A549 (cell line): ENCODE measurements around the gene CADPS2.

ENCODE experiments used
- CHD2 ChIP-seq: fragments of 150-350 bp; IDR thresholded peaks from 2 replicates; pipeline ENCODE4 v1.6.1; 2014; ENCODE audit warnings: low read length; ENCODE audit not compliant: partially characterized antibody
- CHD4 ChIP-seq: fragments of 200-600 bp; sonication (generic); IDR thresholded peaks from 2 replicates; pipeline ENCODE4 v1.6.1; 2016; ENCODE audit warnings: antibody characterized with exemption, mild to moderate bottlenecking, borderline replicate concordance
- MAFK ChIP-seq: fragments of 450-650 bp; IDR thresholded peaks from 2 replicates; pipeline ENCODE4 v1.6.1; 2014; ENCODE audit not compliant: partially characterized antibody
- MYC ChIP-seq: IDR thresholded peaks from 2 replicates; pipeline ENCODE4 v1.6.1; 2012; ENCODE audit warnings: mild to moderate bottlenecking, inconsistent platforms, low read length, improper control_type of control experiment, borderline replicate concordance
- POLR2A ChIP-seq: IDR thresholded peaks from 2 replicates; pipeline ENCODE4 v1.6.1; 2012; ENCODE audit warnings: mild to moderate bottlenecking, low read length
- SMC3 ChIP-seq: fragments of >200 bp; sonication (Bioruptor Twin); formaldehyde crosslinking; IDR thresholded peaks from 3 replicates; pipeline ENCODE4 v1.6.1; 2018; ENCODE audit warnings: inconsistent platforms
- TF ChIP-seq, protein P1 (sequence below): fragments of 200-600 bp; sonication (generic); IDR thresholded peaks from 2 replicates; pipeline ENCODE4 v1.6.1; 2016; ENCODE audit warnings: antibody characterized with exemption, mild to moderate bottlenecking, moderate library complexity
- TF ChIP-seq, protein P2 (sequence below): fragments of >200 bp; sonication (Bioruptor Twin); formaldehyde crosslinking; IDR thresholded peaks from 3 replicates; pipeline ENCODE4 v1.5.1; 2016

DNA sequence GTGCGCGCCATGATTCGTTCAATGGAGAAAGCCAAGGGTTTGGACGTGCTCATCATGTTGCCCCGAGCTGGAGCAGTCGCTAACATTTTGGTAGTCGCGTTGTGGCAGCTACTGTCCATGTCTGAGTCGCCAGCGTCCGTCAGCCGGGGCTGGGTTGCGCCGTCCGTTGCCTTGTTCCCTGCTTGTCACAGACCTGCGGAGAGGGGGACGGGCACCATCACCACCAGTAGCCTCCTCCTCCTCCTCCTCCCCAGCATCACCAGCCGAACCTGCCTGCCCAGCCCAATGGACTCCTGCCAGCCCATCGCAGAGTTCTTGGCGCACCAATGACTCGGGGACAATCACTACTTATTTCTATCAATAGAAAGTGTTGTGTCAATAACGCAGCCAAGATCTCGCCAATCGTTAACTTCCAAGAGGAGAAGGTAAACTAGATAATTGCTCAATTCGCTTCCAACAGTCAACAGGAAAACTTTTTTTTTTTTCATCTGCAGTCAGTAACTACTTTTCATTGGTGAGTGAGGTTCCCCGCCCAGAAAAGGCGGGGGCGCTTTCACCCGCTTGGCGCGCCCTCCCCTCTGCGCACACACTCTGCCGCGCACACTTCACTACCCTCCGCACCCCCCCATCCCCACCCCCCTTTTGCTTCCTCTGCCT, 581.8 kb downstream of the CADPS2 start, which contains the start of gene FEZF1:
- TF ChIP-seq CHD2 (no peak), MYC (no peak), CHD4 (no peak), MAFK (no peak), POLR2A (no peak), SMC3 (no peak)
- TF ChIP-seq, protein P1, sequence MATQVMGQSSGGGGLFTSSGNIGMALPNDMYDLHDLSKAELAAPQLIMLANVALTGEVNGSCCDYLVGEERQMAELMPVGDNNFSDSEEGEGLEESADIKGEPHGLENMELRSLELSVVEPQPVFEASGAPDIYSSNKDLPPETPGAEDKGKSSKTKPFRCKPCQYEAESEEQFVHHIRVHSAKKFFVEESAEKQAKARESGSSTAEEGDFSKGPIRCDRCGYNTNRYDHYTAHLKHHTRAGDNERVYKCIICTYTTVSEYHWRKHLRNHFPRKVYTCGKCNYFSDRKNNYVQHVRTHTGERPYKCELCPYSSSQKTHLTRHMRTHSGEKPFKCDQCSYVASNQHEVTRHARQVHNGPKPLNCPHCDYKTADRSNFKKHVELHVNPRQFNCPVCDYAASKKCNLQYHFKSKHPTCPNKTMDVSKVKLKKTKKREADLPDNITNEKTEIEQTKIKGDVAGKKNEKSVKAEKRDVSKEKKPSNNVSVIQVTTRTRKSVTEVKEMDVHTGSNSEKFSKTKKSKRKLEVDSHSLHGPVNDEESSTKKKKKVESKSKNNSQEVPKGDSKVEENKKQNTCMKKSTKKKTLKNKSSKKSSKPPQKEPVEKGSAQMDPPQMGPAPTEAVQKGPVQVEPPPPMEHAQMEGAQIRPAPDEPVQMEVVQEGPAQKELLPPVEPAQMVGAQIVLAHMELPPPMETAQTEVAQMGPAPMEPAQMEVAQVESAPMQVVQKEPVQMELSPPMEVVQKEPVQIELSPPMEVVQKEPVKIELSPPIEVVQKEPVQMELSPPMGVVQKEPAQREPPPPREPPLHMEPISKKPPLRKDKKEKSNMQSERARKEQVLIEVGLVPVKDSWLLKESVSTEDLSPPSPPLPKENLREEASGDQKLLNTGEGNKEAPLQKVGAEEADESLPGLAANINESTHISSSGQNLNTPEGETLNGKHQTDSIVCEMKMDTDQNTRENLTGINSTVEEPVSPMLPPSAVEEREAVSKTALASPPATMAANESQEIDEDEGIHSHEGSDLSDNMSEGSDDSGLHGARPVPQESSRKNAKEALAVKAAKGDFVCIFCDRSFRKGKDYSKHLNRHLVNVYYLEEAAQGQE: no peak
- TF ChIP-seq, protein P2, sequence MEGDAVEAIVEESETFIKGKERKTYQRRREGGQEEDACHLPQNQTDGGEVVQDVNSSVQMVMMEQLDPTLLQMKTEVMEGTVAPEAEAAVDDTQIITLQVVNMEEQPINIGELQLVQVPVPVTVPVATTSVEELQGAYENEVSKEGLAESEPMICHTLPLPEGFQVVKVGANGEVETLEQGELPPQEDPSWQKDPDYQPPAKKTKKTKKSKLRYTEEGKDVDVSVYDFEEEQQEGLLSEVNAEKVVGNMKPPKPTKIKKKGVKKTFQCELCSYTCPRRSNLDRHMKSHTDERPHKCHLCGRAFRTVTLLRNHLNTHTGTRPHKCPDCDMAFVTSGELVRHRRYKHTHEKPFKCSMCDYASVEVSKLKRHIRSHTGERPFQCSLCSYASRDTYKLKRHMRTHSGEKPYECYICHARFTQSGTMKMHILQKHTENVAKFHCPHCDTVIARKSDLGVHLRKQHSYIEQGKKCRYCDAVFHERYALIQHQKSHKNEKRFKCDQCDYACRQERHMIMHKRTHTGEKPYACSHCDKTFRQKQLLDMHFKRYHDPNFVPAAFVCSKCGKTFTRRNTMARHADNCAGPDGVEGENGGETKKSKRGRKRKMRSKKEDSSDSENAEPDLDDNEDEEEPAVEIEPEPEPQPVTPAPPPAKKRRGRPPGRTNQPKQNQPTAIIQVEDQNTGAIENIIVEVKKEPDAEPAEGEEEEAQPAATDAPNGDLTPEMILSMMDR: no peak
